AG09319 (cell line): ENCODE results near the gene VIPR1.

Experiments
- DNase-seq: peaks from one replicate; pipeline ENCODE4 v3.0.0-alpha.2; 2010; ENCODE audit warnings: low read depth; ENCODE audit errors: extremely low read depth
- CTCF ChIP-seq: IDR thresholded peaks from 2 replicates; pipeline ENCODE4 v1.5.1; 2011; ENCODE audit warnings: low read depth, mild to moderate bottlenecking, inconsistent platforms, low read length, moderate library complexity

Gene VIPR1

GRCh38 chr3:42511736-42512135 is 9.3 kb downstream of the VIPR1 start:
- TF ChIP-seq CTCF, result no peak
- no peak for DNase-seq

GRCh38 chr3:42513121-42513520 is 10.7 kb downstream of the VIPR1 start:
- DNase-seq, result no peak
- TF ChIP-seq CTCF, result no peak

GRCh38 chr3:42513521-42513920 is 11.1 kb downstream of the VIPR1 start:
- no peak for DNase-seq

GRCh38 chr3:42514876-42515275 is 12.4 kb downstream of the VIPR1 start:
- no peak for TF ChIP-seq CTCF
- no peak for DNase-seq

More at GRCh38 chr3:42513521-42513920, 11.1 kb downstream of the VIPR1 start:
- TF ChIP-seq CTCF, result no peak

GRCh38 chr3:42515391-42515916 is 13.0 kb downstream of the VIPR1 start:
- no peak for DNase-seq
- no peak for TF ChIP-seq CTCF

- no peak for DNase-seq
- TF ChIP-seq CTCF, result no peak
Observed at GRCh38 chr3:42515976-42516375, 13.5 kb downstream of the VIPR1 start.

- TF ChIP-seq CTCF, result no peak
- no peak for DNase-seq
Observed at GRCh38 chr3:42516443-42516842, 14.0 kb downstream of the VIPR1 start.
